Measurements from ENCODE around the gene MPHOSPH10. TPM values are rescaled to one million over a fixed set of nuclear protein-coding genes. Genes with fewer than 3 reads are reported as not detected.

Gene MPHOSPH10
- total and polyA plus RNA-seq, 10 of the 15 experiments (the other 5 are each of a cell fraction or from before 2014, with no cell fraction given): 23.8 to 56.8 (median 41.3) TPM

DNA sequence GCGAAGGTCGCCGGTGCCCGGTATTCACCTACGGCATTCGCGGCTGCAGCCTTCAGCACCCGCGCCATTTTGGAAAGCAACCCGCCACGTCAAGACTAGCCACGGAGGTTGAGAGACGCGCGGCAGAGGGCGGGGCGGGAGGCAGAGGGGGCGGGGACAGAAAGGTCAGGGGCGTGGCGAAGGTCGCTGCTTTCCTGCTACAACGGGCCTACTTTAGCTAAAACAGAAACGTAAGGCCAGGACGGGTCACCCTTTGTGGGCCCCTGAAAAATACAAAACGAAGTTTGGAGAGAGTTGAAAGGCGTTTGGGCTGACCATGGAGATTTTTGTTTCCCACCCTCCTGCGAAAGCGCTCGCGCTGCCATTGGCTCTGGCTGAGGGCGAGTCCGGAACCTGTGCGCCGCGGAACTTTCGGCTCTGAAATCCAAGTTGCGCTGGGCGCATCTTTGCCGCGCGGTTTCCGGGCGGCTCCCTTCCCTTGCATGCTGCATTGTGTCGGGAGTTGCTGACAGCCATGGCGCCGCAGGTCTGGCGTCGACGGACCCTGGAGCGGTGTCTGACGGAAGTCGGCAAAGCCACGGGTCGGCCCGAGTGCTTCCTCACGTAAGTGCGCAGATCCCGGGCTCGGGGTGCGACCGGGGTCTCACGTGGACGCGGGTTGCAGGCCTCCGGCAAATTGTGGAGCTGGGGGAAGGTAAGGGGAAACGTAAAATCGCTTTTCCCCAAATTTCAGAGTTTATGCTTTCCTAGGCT is at the start of gene MPHOSPH10, which contains the start of gene MCEE (continued):
- TF ChIP-seq YBX1 (IDR thresholded peaks at IDR 0.05): no peak
- no peak for TF ChIP-seq MYC (IDR thresholded peaks at IDR 0.05; ENCODE audit: insufficient read depth, insufficient read length, insufficient replicate concordance, low read length, severe bottlenecking)
- peak; percentile 53; the same call in 1 of the 2 replicates for TF ChIP-seq MTA2 (IDR thresholded peaks at IDR 0.05; ENCODE audit: low read depth)
- no peak; the same call in 1 of the 2 replicates for TF ChIP-seq MTA3 (IDR thresholded peaks at IDR 0.05; ENCODE audit: borderline replicate concordance, low read length)
- no peak for TF ChIP-seq ZNF384 (IDR thresholded peaks at IDR 0.05; ENCODE audit: borderline replicate concordance, low read depth, low read length)
- TF ChIP-seq MYB (IDR thresholded peaks at IDR 0.05; ENCODE audit: borderline replicate concordance, low read depth, low read length): peak; percentile 24; the same call in 1 of the 2 replicates
- no peak for TF ChIP-seq ETV6 (conservative IDR thresholded peaks at IDR 0.05 in 1 of 2, IDR thresholded peaks at IDR 0.05 in 1 of 2; ENCODE audit: borderline replicate concordance in 1 of 2, low read depth in 1 of 2)
- peak; percentile 92 for TF ChIP-seq POU2F2 (IDR thresholded peaks at IDR 0.05; ENCODE audit: borderline replicate concordance, low read depth, low read length)
- peak; percentile 99 for TF ChIP-seq MXI1 (IDR thresholded peaks at IDR 0.05; ENCODE audit: low read depth, low read length)
- TF ChIP-seq POLR2AphosphoS2 (IDR thresholded peaks at IDR 0.05; ENCODE audit: low read depth, low read length): 0 out of 2 replicates have a peak, but pooled peaks have one; percentile 50
- TF ChIP-seq, protein P1, sequence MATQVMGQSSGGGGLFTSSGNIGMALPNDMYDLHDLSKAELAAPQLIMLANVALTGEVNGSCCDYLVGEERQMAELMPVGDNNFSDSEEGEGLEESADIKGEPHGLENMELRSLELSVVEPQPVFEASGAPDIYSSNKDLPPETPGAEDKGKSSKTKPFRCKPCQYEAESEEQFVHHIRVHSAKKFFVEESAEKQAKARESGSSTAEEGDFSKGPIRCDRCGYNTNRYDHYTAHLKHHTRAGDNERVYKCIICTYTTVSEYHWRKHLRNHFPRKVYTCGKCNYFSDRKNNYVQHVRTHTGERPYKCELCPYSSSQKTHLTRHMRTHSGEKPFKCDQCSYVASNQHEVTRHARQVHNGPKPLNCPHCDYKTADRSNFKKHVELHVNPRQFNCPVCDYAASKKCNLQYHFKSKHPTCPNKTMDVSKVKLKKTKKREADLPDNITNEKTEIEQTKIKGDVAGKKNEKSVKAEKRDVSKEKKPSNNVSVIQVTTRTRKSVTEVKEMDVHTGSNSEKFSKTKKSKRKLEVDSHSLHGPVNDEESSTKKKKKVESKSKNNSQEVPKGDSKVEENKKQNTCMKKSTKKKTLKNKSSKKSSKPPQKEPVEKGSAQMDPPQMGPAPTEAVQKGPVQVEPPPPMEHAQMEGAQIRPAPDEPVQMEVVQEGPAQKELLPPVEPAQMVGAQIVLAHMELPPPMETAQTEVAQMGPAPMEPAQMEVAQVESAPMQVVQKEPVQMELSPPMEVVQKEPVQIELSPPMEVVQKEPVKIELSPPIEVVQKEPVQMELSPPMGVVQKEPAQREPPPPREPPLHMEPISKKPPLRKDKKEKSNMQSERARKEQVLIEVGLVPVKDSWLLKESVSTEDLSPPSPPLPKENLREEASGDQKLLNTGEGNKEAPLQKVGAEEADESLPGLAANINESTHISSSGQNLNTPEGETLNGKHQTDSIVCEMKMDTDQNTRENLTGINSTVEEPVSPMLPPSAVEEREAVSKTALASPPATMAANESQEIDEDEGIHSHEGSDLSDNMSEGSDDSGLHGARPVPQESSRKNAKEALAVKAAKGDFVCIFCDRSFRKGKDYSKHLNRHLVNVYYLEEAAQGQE (IDR thresholded peaks at IDR 0.05; ENCODE audit: low read depth, low read length): peak; percentile 75
- no peak for TF ChIP-seq KAT2A (conservative IDR thresholded peaks at IDR 0.05; ENCODE audit: control insufficient read depth, low read depth, low read length)
- TF ChIP-seq BMI1 (IDR thresholded peaks at IDR 0.05; ENCODE audit: borderline replicate concordance): no peak
- peak; percentile 87 for TF ChIP-seq HCFC1 (IDR thresholded peaks at IDR 0.05; ENCODE audit: low read length)
- TF ChIP-seq, protein P2, sequence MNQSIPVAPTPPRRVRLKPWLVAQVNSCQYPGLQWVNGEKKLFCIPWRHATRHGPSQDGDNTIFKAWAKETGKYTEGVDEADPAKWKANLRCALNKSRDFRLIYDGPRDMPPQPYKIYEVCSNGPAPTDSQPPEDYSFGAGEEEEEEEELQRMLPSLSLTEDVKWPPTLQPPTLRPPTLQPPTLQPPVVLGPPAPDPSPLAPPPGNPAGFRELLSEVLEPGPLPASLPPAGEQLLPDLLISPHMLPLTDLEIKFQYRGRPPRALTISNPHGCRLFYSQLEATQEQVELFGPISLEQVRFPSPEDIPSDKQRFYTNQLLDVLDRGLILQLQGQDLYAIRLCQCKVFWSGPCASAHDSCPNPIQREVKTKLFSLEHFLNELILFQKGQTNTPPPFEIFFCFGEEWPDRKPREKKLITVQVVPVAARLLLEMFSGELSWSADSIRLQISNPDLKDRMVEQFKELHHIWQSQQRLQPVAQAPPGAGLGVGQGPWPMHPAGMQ (IDR thresholded peaks at IDR 0.05; ENCODE audit: borderline replicate concordance): no peak
- 0 out of 2 replicates have a peak, but pooled peaks have one; percentile 83 for TF ChIP-seq WRNIP1 (IDR thresholded peaks at IDR 0.05; ENCODE audit: borderline replicate concordance, low read depth, low read length)
- peak; percentile 42; the same call in 1 of the 2 replicates for TF ChIP-seq NFIC (IDR thresholded peaks at IDR 0.05; ENCODE audit: low read depth, low read length)
- peak; percentile 22; the same call in 1 of the 2 replicates for TF ChIP-seq NFYB (IDR thresholded peaks at IDR 0.05; ENCODE audit: insufficient read depth, low read depth, low read length)
- TF ChIP-seq STAT1 (conservative IDR thresholded peaks at IDR 0.05): no peak
- TF ChIP-seq POLR2AphosphoS5 (IDR thresholded peaks at IDR 0.05; ENCODE audit: low read length): peak; percentile 95
- TF ChIP-seq EED (IDR thresholded peaks at IDR 0.05; ENCODE audit: low read depth): no peak
- TF ChIP-seq CHD1 (IDR thresholded peaks at IDR 0.05; ENCODE audit: low read depth, low read length): peak; percentile 88; the same call in 1 of the 2 replicates
- TF ChIP-seq EZH2 (IDR thresholded peaks at IDR 0.05; ENCODE audit: borderline replicate concordance, control insufficient read depth, low read depth, low read length): no peak
- TF ChIP-seq MEF2B (IDR thresholded peaks at IDR 0.05; ENCODE audit: partially characterized antibody, poor library complexity, severe bottlenecking): peak; percentile 44
- no peak for TF ChIP-seq FOXM1 (IDR thresholded peaks at IDR 0.05; ENCODE audit: low read depth, low read length)
- TF ChIP-seq KDM1A (IDR thresholded peaks at IDR 0.05; ENCODE audit: borderline replicate concordance): no peak
